H1 (cell line): ENCODE data around the gene EVX2. TPM values are rescaled to one million over a fixed set of nuclear protein-coding genes. Genes with fewer than 3 reads are reported as not detected.

Source experiments
- CTCF ChIA-PET: fragments of 300-600 bp; sonication (Branson Sonifier 250); formaldehyde crosslinking; loops from one replicate; lab custom pipeline; 2021; ENCODE audit not compliant: partially characterized antibody; lab: Charles Lee
- POLR2A ChIA-PET: fragments of 300-600 bp; sonication (Branson Sonifier 250); formaldehyde crosslinking; loops from one replicate; lab custom pipeline; 2021; ENCODE audit warnings: inconsistent platforms; ENCODE audit not compliant: partially characterized antibody; lab: Charles Lee
- DNase-seq, 2 experiments: peaks; one replicate each; pipeline versions ENCODE4 v3.0.0 to v3.0.0-alpha.2; 2010 to 2022; ENCODE audit warnings: low spot score in 2 of 2, low read depth in 1 of 2, mixed read lengths in 1 of 2
- FAIRE-seq: peaks from 2 replicates; lab custom pipeline; 2011; peaks lifted over from hg19 to GRCh38; lab: Jason Lieb, UNC
- H2AFZ ChIP-seq: 2 replicates; pipeline ENCODE4 v1.8.1; 2012; ENCODE audit warnings: low read length, inconsistent platforms
- H2AK5ac ChIP-seq: 2 replicates; pipeline ENCODE4 v1.6.1; 2013; ENCODE audit warnings: low read depth, low read length
- H2BK120ac ChIP-seq: replicated peaks from 2 replicates; pipeline ENCODE3; 2013; ENCODE audit warnings: low read depth, low read length, inconsistent platforms
- H2BK12ac ChIP-seq: 2 replicates; pipeline ENCODE4 v1.6.1; 2013; ENCODE audit warnings: low read depth, low read length
- H2BK15ac ChIP-seq: 2 replicates; pipeline ENCODE4 v1.6.1; 2013; ENCODE audit warnings: low read length
- H2BK20ac ChIP-seq: 2 replicates; pipeline ENCODE4 v1.6.1; 2013; ENCODE audit warnings: low read length
- H2BK5ac ChIP-seq: 2 replicates; pipeline ENCODE4 v1.6.1; 2013; ENCODE audit warnings: low read depth, low read length
- H3K14ac ChIP-seq: 2 replicates; pipeline ENCODE4 v1.6.1; 2013; ENCODE audit warnings: inconsistent platforms; ENCODE audit not compliant: insufficient read length
- H3K18ac ChIP-seq: 2 replicates; pipeline ENCODE4 v1.6.1; 2013; ENCODE audit warnings: low read length; ENCODE audit errors: extremely low read depth
- H3K23ac ChIP-seq: 2 replicates; pipeline ENCODE4 v1.6.1; 2013; ENCODE audit warnings: inconsistent platforms; ENCODE audit not compliant: insufficient read length
- H3K23me2 ChIP-seq: 2 replicates; pipeline ENCODE4 v1.6.1; 2013; ENCODE audit warnings: low read depth, low read length
- H3K27ac ChIP-seq: 2 replicates; pipeline ENCODE4 v1.6.1; 2011; ENCODE audit warnings: low read depth, low read length, inconsistent platforms
- H3K27me3 ChIP-seq, 4 experiments: replicated peaks in 1 of 4; 1 replicate in 1 of 4; 2 replicates in 3 of 4; pipeline versions ENCODE4 v1.6.1 to v1.8.1; 2011 to 2013; ENCODE audit warnings: low read length in 3 of 4, mild to moderate bottlenecking in 3 of 4, inconsistent platforms in 2 of 4, mixed read lengths in 2 of 4, moderate library complexity in 1 of 4; ENCODE audit not compliant: control insufficient read depth in 3 of 4, insufficient read depth in 3 of 4; ENCODE audit errors: extremely low read depth in 1 of 4
- H3K36me3 ChIP-seq, 4 experiments: 2 replicates each; pipeline versions ENCODE4 v1.6.1 to v1.8.1; 2011 to 2013; ENCODE audit warnings: mild to moderate bottlenecking in 4 of 4, low read length in 3 of 4, moderate library complexity in 2 of 4, control low read depth in 1 of 4, inconsistent platforms in 1 of 4; ENCODE audit not compliant: insufficient read depth in 4 of 4, control insufficient read depth in 2 of 4
- H3K4ac ChIP-seq: replicated peaks from 2 replicates; pipeline ENCODE3; 2013; ENCODE audit warnings: low read length, low read depth, mixed read lengths, inconsistent platforms; ENCODE audit not compliant: insufficient read length
- H3K4me1 ChIP-seq, 4 experiments: replicated peaks in 1 of 4; 1 replicate in 1 of 4; 2 replicates in 3 of 4; pipeline versions ENCODE4 v1.6.1 to v1.8.1; 2011 to 2013; ENCODE audit warnings: low read length in 3 of 4, inconsistent platforms in 2 of 4, mixed read lengths in 1 of 4; ENCODE audit not compliant: insufficient read depth in 4 of 4, control insufficient read depth in 3 of 4
- H3K4me2 ChIP-seq, 2 experiments: 2 replicates each; pipeline versions ENCODE4 v1.6.1 to v1.8.1; 2011 to 2013; ENCODE audit warnings: low read depth in 2 of 2, low read length in 2 of 2, control low read depth in 1 of 2, inconsistent platforms in 1 of 2, mild to moderate bottlenecking in 1 of 2; ENCODE audit not compliant: insufficient read depth in 1 of 2
- H3K4me3 ChIP-seq, 4 experiments: fragments of 200-600, 300-600 bp in 1 of 4; sonication (generic), shearing (Covaris generic), sonication (Bioruptor Twin) in 1 of 4; 2 replicates each; pipeline versions ENCODE4 v1.5.1 to v1.8.1; 2011 to 2016; ENCODE audit warnings: low read length in 4 of 4, low read depth in 3 of 4, control low read depth in 2 of 4, inconsistent platforms in 2 of 4, mild to moderate bottlenecking in 2 of 4, mixed read lengths in 1 of 4, moderate library complexity in 1 of 4; ENCODE audit not compliant: insufficient read depth in 2 of 4; ENCODE audit errors: extremely low read depth in 1 of 4
- H3K56ac ChIP-seq: replicated peaks from 2 replicates; pipeline ENCODE3; 2013; ENCODE audit warnings: low read depth, mild to moderate bottlenecking, mixed read lengths, low read length, inconsistent platforms; ENCODE audit not compliant: insufficient read length
- H3K79me1 ChIP-seq: 2 replicates; pipeline ENCODE4 v1.6.1; 2013; ENCODE audit warnings: low read depth, low read length, control low read depth
- H3K79me2 ChIP-seq, 2 experiments: 2 replicates each; pipeline versions ENCODE4 v1.6.1 to v1.8.1; 2012 to 2013; ENCODE audit warnings: low read length in 2 of 2, mild to moderate bottlenecking in 2 of 2, inconsistent platforms in 1 of 2; ENCODE audit not compliant: insufficient read depth in 2 of 2, control insufficient read depth in 1 of 2
- H3K9ac ChIP-seq, 4 experiments: replicated peaks in 1 of 4; 1 replicate in 1 of 4; 2 replicates in 3 of 4; pipeline versions ENCODE4 v1.6.1 to v1.8.1; 2011 to 2013; ENCODE audit warnings: low read depth in 3 of 4, low read length in 3 of 4, control low read depth in 2 of 4, mild to moderate bottlenecking in 2 of 4, moderate library complexity in 2 of 4, inconsistent platforms in 1 of 4; ENCODE audit errors: extremely low read depth in 1 of 4
- H3K9me3 ChIP-seq, 2 experiments: 2 replicates each; pipeline versions ENCODE4 v1.6.1 to v1.8.1; 2012 to 2013; ENCODE audit warnings: mild to moderate bottlenecking in 2 of 2, moderate library complexity in 2 of 2, control low read depth in 1 of 2, inconsistent platforms in 1 of 2, low read depth in 1 of 2, low read length in 1 of 2, mixed read lengths in 1 of 2; ENCODE audit not compliant: insufficient read depth in 2 of 2
- H4K20me1 ChIP-seq, 2 experiments: replicated peaks in 1 of 2; 2 replicates each; pipeline versions ENCODE3 to v1.8.1; 2011 to 2013; ENCODE audit warnings: inconsistent platforms in 2 of 2, low read length in 2 of 2, mild to moderate bottlenecking in 1 of 2; ENCODE audit not compliant: insufficient read depth in 2 of 2, control insufficient read depth in 1 of 2
- H4K5ac ChIP-seq: 2 replicates; pipeline ENCODE4 v1.6.1; 2013; ENCODE audit warnings: low read length, low read depth, mixed read lengths, inconsistent platforms; ENCODE audit not compliant: insufficient read length
- H4K8ac ChIP-seq: 2 replicates; pipeline ENCODE4 v1.8.0; 2013; ENCODE audit warnings: mild to moderate bottlenecking, moderate library complexity, low read length, inconsistent platforms; ENCODE audit not compliant: insufficient read depth; ENCODE audit errors: extremely low read depth
- H4K91ac ChIP-seq: replicated peaks from 2 replicates; pipeline ENCODE3; 2013; ENCODE audit warnings: low read length, mixed read lengths, inconsistent platforms; ENCODE audit not compliant: insufficient read length
- BACH1 ChIP-seq: IDR thresholded peaks from 2 replicates; pipeline ENCODE4 v1.6.1; 2012; ENCODE audit warnings: low read length, improper control_type of control experiment
- CBX5 ChIP-seq: fragments of 300-800, 300-1000 bp; sonication (generic); IDR thresholded peaks from 2 replicates; pipeline ENCODE4 v1.7.1; 2016; ENCODE audit warnings: antibody characterized with exemption, low read length, low read depth
- CEBPB ChIP-seq: IDR thresholded peaks from 2 replicates; pipeline ENCODE4 v1.6.1; 2012; ENCODE audit warnings: low read depth, low read length
- E2F6 ChIP-seq: IDR thresholded peaks from 2 replicates; pipeline ENCODE4 v1.6.1; 2012; ENCODE audit warnings: inconsistent platforms
- EGR1 ChIP-seq: IDR thresholded peaks from 2 replicates; pipeline ENCODE4 v1.6.1; 2011; ENCODE audit warnings: low read depth, low read length, borderline replicate concordance
- EZH2 ChIP-seq: fragments of 200-600 bp; sonication (generic); IDR thresholded peaks from 2 replicates; pipeline ENCODE4 v1.7.1; 2012; ENCODE audit warnings: low read depth, mild to moderate bottlenecking, moderate library complexity, low read length, inconsistent platforms; ENCODE audit not compliant: severe bottlenecking
- NANOG ChIP-seq: IDR thresholded peaks from 2 replicates; pipeline ENCODE4 v1.6.1; 2011; ENCODE audit warnings: low read length, low read depth, mild to moderate bottlenecking, inconsistent platforms; ENCODE audit not compliant: insufficient read depth, poor library complexity, severe bottlenecking
- SIX5 ChIP-seq: IDR thresholded peaks from 2 replicates; pipeline ENCODE4 v1.6.1; 2011; ENCODE audit warnings: mild to moderate bottlenecking, low read depth, low read length
- SP2 ChIP-seq: IDR thresholded peaks from 2 replicates; pipeline ENCODE4 v1.6.1; 2012; ENCODE audit warnings: mild to moderate bottlenecking, low read length, inconsistent platforms
- TBP ChIP-seq: IDR thresholded peaks from 2 replicates; pipeline ENCODE4 v1.6.1; 2011; ENCODE audit warnings: low read depth, low read length, improper control_type of control experiment
- WGBS, 2 experiments: shearing (Covaris generic) in 1 of 2; methylation state at CpG; one replicate each; pipeline versions ENCODE4 v1.1.6 to v1.1.7; 2013 to 2015; ENCODE audit warnings: low lambda C conversion rate in 2 of 2, mixed read lengths in 2 of 2, inconsistent platforms in 1 of 2, low coverage in 1 of 2, missing lambda C conversion rate in 1 of 2; ENCODE audit not compliant: insufficient replicate concordance in 2 of 2, insufficient coverage in 1 of 2, insufficient read length in 1 of 2; ENCODE audit errors: extremely low coverage in 1 of 2, missing lambda C conversion rate in 1 of 2; 5-methylcytosine and 5-hydroxymethylcytosine counted together
- polyA plus RNA-seq, 7 experiments: library from polyadenylated mRNA; depleted of rRNA in 3 of 7; stranded (reverse) in 5 of 7; unstranded in 2 of 7; fragments of >200 nt in 5 of 7; fragments of 200-250 nt in 2 of 7; gene quantifications; 1 replicate in 5 of 7; 2 replicates in 1 of 7; 4 replicates in 1 of 7; pipeline versions ENCODE4 v1.2.1 to v1.2.3, GENCODE V29; 2011 to 2013; ENCODE audit warnings: missing spikeins in 2 of 7, mixed read lengths in 2 of 7
- total RNA-seq: library from RNA; stranded (reverse); fragmentation: NEBNext Ultra II Directional; extraction: Animal tissue kit (Norgen Biotek cat#: 25700); gene quantifications from 2 replicates; pipeline ENCODE4 v1.2.1, GENCODE V29; 2021

EVX2 gene
- total and polyA plus RNA-seq, 2 of the 8 experiments (the other 6 are each of a cell fraction or from before 2014, with no cell fraction given), result not detected

- no peak for FAIRE-seq
- H2AFZ ChIP-seq, result no peak overlapping the region
- H3K4me3 ChIP-seq, result peak overlapping the region in 1 of 4 experiments; percentile 24; a peak in 3 of 8 replicates
- H3K36me3 ChIP-seq, result peaks cover 0 to 14% (median 0%) of the 10 kb centered on the region in 4 experiments; a peak in 1 of 8 replicates
- H2BK5ac ChIP-seq, result no peak overlapping the region
- no peak overlapping the region for H2BK120ac ChIP-seq
- ChIA-PET POLR2A (no interaction called here), CTCF (interaction anchor here (0.6 to 6.2 kb wide), 27 partner anchors 7 to 1547 kb away, joined by 3 to 72 read pairs (median 5); partner anchors contain the start of gene HOXD10)
- no peak overlapping the region for H3K9ac ChIP-seq
- H3K4me2 ChIP-seq, result peak overlapping the region; percentile 57 to 70
- no peak overlapping the region for H3K27ac ChIP-seq
- DNase-seq, result peak in 1 of 2 experiments; percentile 47
- H3K23ac ChIP-seq, result no peak overlapping the region
- H2BK12ac ChIP-seq, result peak overlapping the region; percentile 53; the same call in 1 of the 2 replicates
- H2BK20ac ChIP-seq, result no peak overlapping the region; the same call in 1 of the 2 replicates
- no peak overlapping the region for H2BK15ac ChIP-seq
- H3K4me1 ChIP-seq, result peaks cover 0 to 11% (median 5%) of the 10 kb centered on the region in 4 experiments; a peak in 6 of 7 replicates
- H3K56ac ChIP-seq, result no peak overlapping the region
- H3K14ac ChIP-seq, result no peak overlapping the region
- WGBS, 2 experiments, result 6% methylated on average over 43 of the region's 49 CpGs; no CpG with 5 or more reads in 1 of the 2 experiments
- H3K79me1 ChIP-seq, result no peaks in the 10 kb centered on the region
- H4K5ac ChIP-seq, result no peak overlapping the region
- no peak overlapping the region for H3K18ac ChIP-seq
- no peak overlapping the region for H4K91ac ChIP-seq
- peak overlapping the region; percentile 42; the same call in 1 of the 2 replicates for H4K8ac ChIP-seq
- peak overlapping the region; percentile 17; the same call in 1 of the 2 replicates for H2AK5ac ChIP-seq
- H3K4ac ChIP-seq, result no peak overlapping the region
- H3K27me3 ChIP-seq, result peaks cover 94 to 100% (median 98%) of the 10 kb centered on the region in 4 experiments
- H4K20me1 ChIP-seq, result peaks cover 18 to 30% of the 10 kb centered on the region in 2 experiments
- no peaks in the 10 kb centered on the region for H3K79me2 ChIP-seq
- H3K23me2 ChIP-seq, result no peaks in the 10 kb centered on the region; the same call in 1 of the 2 replicates
- H3K9me3 ChIP-seq, result no peaks in the 10 kb centered on the region; a peak in 1 of 4 replicates
- TF ChIP-seq EZH2 (peak; percentile 92), CEBPB (no peak), BACH1 (no peak), SP2 (no peak), E2F6 (no peak), CBX5 (no peak), SIX5 (no peak), NANOG (no peak), TBP (no peak), EGR1 (peak; percentile 49; the same call in 1 of the 2 replicates)
These were observed 44.6 kb upstream of the EVX2 start for GRCh38 chr2:176128172-176128981.
